PC-3 (cell line): ENCODE data around the gene MYO1F.

Experiments used
- EZH2 ChIP-seq: fragments of 300-600 bp; sonication (generic); IDR thresholded peaks from one replicate; pipeline ENCODE4 v1.6.1; 2017; ENCODE audit warnings: antibody characterized with exemption, mild to moderate bottlenecking, low read length; ENCODE audit not compliant: unreplicated experiment
- EZH2phosphoT487 ChIP-seq: fragments of 300-600 bp; sonication (generic); IDR thresholded peaks from 2 replicates; pipeline ENCODE4 v1.6.1; 2018; ENCODE audit warnings: mild to moderate bottlenecking, antibody characterized with exemption, low read length, borderline replicate concordance
- TF ChIP-seq, protein P1 (sequence below): fragments of 300-600 bp; sonication (generic); conservative IDR thresholded peaks from 2 replicates; pipeline ENCODE4 v1.5.1; 2017; ENCODE audit warnings: antibody characterized with exemption, low read depth, mild to moderate bottlenecking, low read length

DNA sequence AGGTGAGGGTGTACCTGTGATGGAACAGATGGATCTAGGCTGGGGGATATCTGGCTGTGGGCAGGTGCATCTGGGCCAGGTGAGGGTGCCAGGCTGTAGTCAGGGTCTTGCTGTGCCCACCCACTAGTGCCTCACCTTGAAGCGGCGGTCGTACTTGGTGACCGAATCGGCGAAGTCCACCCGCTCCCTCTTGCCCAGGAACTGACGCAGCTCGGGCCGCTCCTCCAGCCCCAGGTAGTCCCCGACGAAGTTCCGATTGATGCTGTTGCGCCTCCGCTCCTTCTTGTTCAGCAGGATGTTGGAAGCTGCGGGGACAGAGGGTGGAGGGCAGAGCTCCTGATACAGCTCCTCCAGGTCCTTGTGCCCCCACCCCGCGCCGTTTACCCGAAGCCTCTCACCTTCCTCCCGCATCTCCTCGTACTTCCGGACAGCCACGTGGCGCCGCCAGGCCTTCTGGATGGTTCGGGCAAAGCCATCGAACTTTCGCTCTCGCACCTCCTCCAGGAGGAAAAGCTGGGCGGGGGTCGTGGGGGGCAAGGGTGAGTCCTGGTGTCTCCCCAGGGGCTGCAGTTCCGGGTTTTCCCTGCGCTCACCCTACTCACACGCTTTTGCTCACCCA, 47.1 kb downstream of the MYO1F start:
- TF ChIP-seq, protein P1, sequence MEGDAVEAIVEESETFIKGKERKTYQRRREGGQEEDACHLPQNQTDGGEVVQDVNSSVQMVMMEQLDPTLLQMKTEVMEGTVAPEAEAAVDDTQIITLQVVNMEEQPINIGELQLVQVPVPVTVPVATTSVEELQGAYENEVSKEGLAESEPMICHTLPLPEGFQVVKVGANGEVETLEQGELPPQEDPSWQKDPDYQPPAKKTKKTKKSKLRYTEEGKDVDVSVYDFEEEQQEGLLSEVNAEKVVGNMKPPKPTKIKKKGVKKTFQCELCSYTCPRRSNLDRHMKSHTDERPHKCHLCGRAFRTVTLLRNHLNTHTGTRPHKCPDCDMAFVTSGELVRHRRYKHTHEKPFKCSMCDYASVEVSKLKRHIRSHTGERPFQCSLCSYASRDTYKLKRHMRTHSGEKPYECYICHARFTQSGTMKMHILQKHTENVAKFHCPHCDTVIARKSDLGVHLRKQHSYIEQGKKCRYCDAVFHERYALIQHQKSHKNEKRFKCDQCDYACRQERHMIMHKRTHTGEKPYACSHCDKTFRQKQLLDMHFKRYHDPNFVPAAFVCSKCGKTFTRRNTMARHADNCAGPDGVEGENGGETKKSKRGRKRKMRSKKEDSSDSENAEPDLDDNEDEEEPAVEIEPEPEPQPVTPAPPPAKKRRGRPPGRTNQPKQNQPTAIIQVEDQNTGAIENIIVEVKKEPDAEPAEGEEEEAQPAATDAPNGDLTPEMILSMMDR: no peak
- no peak for TF ChIP-seq EZH2
- TF ChIP-seq EZH2phosphoT487: no peak
